ENCODE measurements around the gene TBATA. TPM values are rescaled to one million over a fixed set of nuclear protein-coding genes. Genes with fewer than 3 reads are reported as not detected.
A peak's percentile ranks its signal among the peaks of the same experiment; 100 is the strongest.

TBATA gene
- total RNA-seq, 1 experiment from 2014 or later: not detected

DNA sequence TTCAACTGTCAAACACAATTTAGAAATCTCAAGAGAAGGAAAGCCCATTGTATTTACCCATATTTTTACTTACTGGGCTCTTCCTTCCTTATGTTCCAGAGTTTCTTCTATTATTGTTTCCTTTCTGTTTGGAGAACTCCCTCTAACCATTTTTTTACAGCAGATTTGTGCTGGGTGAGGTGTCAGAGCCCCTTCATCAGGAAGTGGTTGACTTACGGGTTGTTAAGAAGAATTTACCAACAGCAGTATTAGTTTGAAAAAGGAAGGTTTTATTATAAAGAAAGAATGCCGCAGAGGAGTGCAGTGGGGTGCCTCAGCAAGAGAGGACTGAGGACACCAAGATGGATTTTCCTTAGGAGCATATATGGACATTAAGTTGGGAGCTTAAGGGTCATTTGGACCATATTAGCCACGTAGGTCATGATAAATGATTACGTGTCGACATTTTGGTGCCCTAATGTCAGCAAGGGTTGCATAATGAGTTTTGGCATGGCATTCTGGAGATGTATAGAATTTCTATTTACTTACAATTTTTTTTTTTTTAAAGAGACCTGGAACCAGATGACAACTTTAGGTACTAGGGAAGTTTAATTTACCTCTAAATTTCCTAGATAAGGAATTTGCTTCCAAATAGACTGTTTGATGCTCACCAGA lies 6.3 kb upstream of the TBATA start:
- H3K4me3 ChIP-seq (ENCODE audit: low read length): no peak overlapping the region
- 0 out of 2 replicates have a peak, but pooled peaks cover 4% of the 10 kb centered on the region for H3K9me2 ChIP-seq (replicated peaks; ENCODE audit: low read length)
- no peaks in the 10 kb centered on the region for H3F3A ChIP-seq (ENCODE audit: low read length, unreplicated experiment)
- H3K9me3 ChIP-seq (ENCODE audit: low read length): peaks cover 12% of the 10 kb centered on the region
- peak overlapping the region; percentile 4; the same call in 1 of the 2 replicates for H3K27ac ChIP-seq (ENCODE audit: low read length)
- no TSS peak for BruUV-seq (replicated peaks)
- intact Hi-C loops (cut with micrococcal nuclease): no loop called here
- peak; percentile 92 for DNase-seq
- POLR2A ChIA-PET (ENCODE audit: unreplicated experiment): no interaction called here
- no peaks in the 10 kb centered on the region for H3K79me2 ChIP-seq (ENCODE audit: low read length)
- peak; percentile 33; the same call in 1 of the 2 replicates for ATAC-seq
- no peaks in the 10 kb centered on the region for H3K27me3 ChIP-seq (ENCODE audit: low read length)
- TF ChIP-seq EZH2 (IDR thresholded peaks at IDR 0.05; ENCODE audit: low read length, unreplicated experiment) (no peak), EZH2phosphoT487 (IDR thresholded peaks at IDR 0.05; ENCODE audit: borderline replicate concordance, low read length) (no peak)
- TF ChIP-seq, protein P1, sequence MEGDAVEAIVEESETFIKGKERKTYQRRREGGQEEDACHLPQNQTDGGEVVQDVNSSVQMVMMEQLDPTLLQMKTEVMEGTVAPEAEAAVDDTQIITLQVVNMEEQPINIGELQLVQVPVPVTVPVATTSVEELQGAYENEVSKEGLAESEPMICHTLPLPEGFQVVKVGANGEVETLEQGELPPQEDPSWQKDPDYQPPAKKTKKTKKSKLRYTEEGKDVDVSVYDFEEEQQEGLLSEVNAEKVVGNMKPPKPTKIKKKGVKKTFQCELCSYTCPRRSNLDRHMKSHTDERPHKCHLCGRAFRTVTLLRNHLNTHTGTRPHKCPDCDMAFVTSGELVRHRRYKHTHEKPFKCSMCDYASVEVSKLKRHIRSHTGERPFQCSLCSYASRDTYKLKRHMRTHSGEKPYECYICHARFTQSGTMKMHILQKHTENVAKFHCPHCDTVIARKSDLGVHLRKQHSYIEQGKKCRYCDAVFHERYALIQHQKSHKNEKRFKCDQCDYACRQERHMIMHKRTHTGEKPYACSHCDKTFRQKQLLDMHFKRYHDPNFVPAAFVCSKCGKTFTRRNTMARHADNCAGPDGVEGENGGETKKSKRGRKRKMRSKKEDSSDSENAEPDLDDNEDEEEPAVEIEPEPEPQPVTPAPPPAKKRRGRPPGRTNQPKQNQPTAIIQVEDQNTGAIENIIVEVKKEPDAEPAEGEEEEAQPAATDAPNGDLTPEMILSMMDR (conservative IDR thresholded peaks at IDR 0.05; ENCODE audit: low read depth, low read length): no peak
- H3K4me1 ChIP-seq (ENCODE audit: insufficient read depth, low read length): peaks cover 12% of the 10 kb centered on the region
- H3K36me3 ChIP-seq (ENCODE audit: low read depth, low read length): no peaks in the 10 kb centered on the region
- no peaks in the 10 kb centered on the region for H4K20me1 ChIP-seq (ENCODE audit: low read length)
- CTCF ChIA-PET: no interaction called here
- H2AFZ ChIP-seq (ENCODE audit: low read length): peak overlapping the region; percentile 5; the same call in 1 of the 2 replicates
- H3K4me2 ChIP-seq (ENCODE audit: low read length): peak overlapping the region; percentile 45
- no peak overlapping the region for H3K9ac ChIP-seq (ENCODE audit: low read length)

DNA sequence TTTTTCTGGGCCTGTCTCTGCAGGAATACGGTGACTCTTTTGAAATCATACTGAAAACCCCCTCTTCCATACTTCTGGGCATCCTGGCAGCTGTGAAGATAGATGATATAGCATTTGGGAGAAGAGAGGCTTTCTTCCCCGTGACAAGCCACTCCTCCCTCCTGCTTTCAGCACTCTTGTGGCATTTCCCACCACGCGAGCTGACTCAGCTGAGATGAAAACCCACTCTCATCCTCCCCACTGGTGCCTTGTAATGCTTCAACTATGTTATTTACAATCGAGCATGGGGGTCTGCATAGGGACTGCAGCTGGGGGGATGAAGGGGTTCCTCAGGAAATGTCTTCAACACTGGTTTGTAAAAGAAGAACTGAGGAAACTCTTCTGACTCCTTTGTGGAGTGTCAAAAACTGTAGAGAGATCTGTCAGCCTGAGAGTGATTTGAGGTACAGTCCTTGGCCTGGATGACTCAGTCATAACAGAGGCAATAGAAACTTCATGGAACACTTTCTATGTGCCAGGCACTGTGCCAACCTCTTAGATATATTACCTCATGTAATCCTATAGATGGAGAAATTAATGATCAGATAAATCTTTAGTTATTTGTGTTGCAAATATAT lies 1.7 kb upstream of the TBATA start:
- H3K4me3 ChIP-seq (ENCODE audit: low read length): no peak overlapping the region
- TF ChIP-seq EZH2 (IDR thresholded peaks at IDR 0.05; ENCODE audit: low read length, unreplicated experiment) (no peak), EZH2phosphoT487 (IDR thresholded peaks at IDR 0.05; ENCODE audit: borderline replicate concordance, low read length) (no peak)
- TF ChIP-seq, protein P1 (conservative IDR thresholded peaks at IDR 0.05; ENCODE audit: low read depth, low read length): no peak
- H3K4me1 ChIP-seq (ENCODE audit: insufficient read depth, low read length): peaks cover 8% of the 10 kb centered on the region
- no TSS peak for BruUV-seq (replicated peaks)
- no peak overlapping the region for H3K9ac ChIP-seq (ENCODE audit: low read length)
- no peak overlapping the region for H3K27ac ChIP-seq (ENCODE audit: low read length)
- 0 out of 2 replicates have a peak, but pooled peaks cover 3% of the 10 kb centered on the region for H3K27me3 ChIP-seq (ENCODE audit: low read length)
- ChIA-PET CTCF (no interaction called here), POLR2A (ENCODE audit: unreplicated experiment) (no interaction called here)
- H2AFZ ChIP-seq (ENCODE audit: low read length): no peak overlapping the region
- H3F3A ChIP-seq (ENCODE audit: low read length, unreplicated experiment): no peaks in the 10 kb centered on the region
- intact Hi-C loops (cut with micrococcal nuclease): no loop called here
- H3K36me3 ChIP-seq (ENCODE audit: low read depth, low read length): no peaks in the 10 kb centered on the region
- no peaks in the 10 kb centered on the region for H3K79me2 ChIP-seq (ENCODE audit: low read length)
- no peak overlapping the region for H3K4me2 ChIP-seq (ENCODE audit: low read length)
- peaks cover 12% of the 10 kb centered on the region for H3K9me3 ChIP-seq (ENCODE audit: low read length)
- ATAC-seq: no peak
- H4K20me1 ChIP-seq (ENCODE audit: low read length): no peaks in the 10 kb centered on the region
- DNase-seq: peak; percentile 34
- 0 out of 2 replicates have a peak, but pooled peaks cover under 1% of the 10 kb centered on the region for H3K9me2 ChIP-seq (replicated peaks; ENCODE audit: low read length)

DNA sequence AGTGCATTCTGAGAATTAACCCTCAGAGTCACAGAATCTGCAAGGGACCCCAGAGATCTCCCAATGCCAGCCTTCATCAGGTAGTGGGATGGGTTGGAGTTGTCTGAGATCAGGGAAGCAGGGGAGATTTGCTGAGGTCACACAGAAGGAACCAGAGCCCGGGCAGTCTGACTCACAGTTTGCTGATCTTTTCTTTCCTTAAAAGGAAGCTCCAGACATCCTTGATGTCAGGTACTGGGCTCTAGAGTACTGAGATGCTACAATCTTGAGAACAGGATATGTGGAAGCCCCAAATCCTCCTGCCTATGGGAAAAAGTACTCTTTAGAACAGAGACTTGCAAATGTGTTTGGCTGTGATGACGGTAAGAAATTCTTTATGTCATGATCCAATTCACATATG lies 706 bp downstream of the TBATA start:
- no peak overlapping the region for H2AFZ ChIP-seq (ENCODE audit: low read length)
- ATAC-seq: peak; percentile 64

More for the DNA sequence above, 706 bp downstream of the TBATA start:
- Histone ChIP-seq H3K4me2 (ENCODE audit: low read length) (no peak overlapping the region), H3K9me2 (replicated peaks; ENCODE audit: low read length) (no peaks in the 10 kb centered on the region), H3K27me3 (ENCODE audit: low read length) (0 out of 2 replicates have a peak, but pooled peaks cover 3% of the 10 kb centered on the region), H3K36me3 (ENCODE audit: low read depth, low read length) (no peaks in the 10 kb centered on the region), H3F3A (ENCODE audit: low read length, unreplicated experiment) (no peaks in the 10 kb centered on the region), H3K9me3 (ENCODE audit: low read length) (peaks cover 12% of the 10 kb centered on the region), H3K27ac (ENCODE audit: low read length) (no peak overlapping the region), H4K20me1 (ENCODE audit: low read length) (no peaks in the 10 kb centered on the region), H3K4me1 (ENCODE audit: insufficient read depth, low read length) (no peaks in the 10 kb centered on the region), H3K79me2 (ENCODE audit: low read length) (no peaks in the 10 kb centered on the region), H3K9ac (ENCODE audit: low read length) (no peak overlapping the region), H3K4me3 (ENCODE audit: low read length) (no peak overlapping the region)
- intact Hi-C loops (cut with micrococcal nuclease): no loop called here
- peak; percentile 66 for DNase-seq
- CTCF ChIA-PET: no interaction called here
- POLR2A ChIA-PET (ENCODE audit: unreplicated experiment): no interaction called here
- TF ChIP-seq EZH2 (IDR thresholded peaks at IDR 0.05; ENCODE audit: low read length, unreplicated experiment) (no peak), EZH2phosphoT487 (IDR thresholded peaks at IDR 0.05; ENCODE audit: borderline replicate concordance, low read length) (no peak)
- TF ChIP-seq, protein P1 (conservative IDR thresholded peaks at IDR 0.05; ENCODE audit: low read depth, low read length): no peak
- BruUV-seq (replicated peaks): no TSS peak

Data from PC-3 (cell line).